Activated CD4-positive, alpha-beta T cell treated with anti-CD3 and anti-CD28 coated beads, Interleukin-10, Interleukin-2, amounts not matched to agents 100 ng/mL and 50 ng/mL, durations not matched to agents 16 hours and 8 hours (primary cell): ENCODE data around the gene GUCD1.
"Not testable (repeated sequence)": the region's sequence is repeated elsewhere in the genome, so short reads cannot be mapped to it uniquely, and the experiment has no call there.

ENCODE experiments used
- DNase-seq: peaks from one replicate; pipeline ENCODE4 v3.0.0-alpha.2; 2020

The GUCD1 gene

DNA sequence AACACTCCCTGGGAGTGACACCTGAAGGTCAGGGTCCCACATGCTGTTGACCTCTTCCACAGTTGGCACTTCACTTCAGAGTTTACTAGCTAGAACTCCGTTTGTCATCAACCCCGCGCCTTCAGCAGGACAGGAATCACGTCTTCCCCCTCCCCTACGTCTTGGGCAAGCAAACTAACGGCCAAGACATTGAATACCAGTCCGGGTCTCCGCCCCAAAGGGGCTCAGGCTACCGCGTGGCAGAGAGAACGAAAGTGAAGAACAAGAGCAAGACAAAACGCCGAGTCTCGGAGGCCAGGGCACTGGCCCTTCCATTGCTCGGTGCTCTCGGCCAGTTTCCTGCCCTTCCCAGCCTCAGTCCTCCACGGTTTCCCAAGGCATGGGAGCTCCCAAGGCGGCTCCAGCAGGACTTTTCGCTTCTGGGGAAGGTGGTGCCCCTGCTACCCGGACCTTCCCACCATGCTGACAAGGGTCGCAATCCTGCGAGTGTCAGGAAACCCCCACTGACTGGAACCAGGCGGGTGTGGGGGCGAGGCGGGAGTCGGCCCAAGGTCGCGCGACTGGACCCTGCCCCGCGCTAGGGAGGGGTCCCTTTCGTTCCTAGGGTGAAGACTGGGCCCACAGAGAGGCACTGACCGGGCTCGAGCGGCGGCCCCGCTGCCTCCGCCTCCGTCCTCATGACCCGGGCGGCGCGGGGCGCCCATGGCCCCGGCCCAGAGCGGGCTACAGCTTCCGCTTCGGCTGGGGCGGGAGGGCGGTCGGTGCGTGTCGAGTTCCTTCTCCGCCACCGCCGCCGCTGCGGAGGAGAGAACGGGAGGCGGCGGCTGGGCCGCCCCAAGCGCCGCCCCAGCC is at the start of gene GUCD1:
GUCD1 (minus strand) TSS at position 826 of the 852 bp plus-strand sequence; CDS start at position 679, 147 bp downstream.
- DNase-seq = peak; percentile 41

DNA sequence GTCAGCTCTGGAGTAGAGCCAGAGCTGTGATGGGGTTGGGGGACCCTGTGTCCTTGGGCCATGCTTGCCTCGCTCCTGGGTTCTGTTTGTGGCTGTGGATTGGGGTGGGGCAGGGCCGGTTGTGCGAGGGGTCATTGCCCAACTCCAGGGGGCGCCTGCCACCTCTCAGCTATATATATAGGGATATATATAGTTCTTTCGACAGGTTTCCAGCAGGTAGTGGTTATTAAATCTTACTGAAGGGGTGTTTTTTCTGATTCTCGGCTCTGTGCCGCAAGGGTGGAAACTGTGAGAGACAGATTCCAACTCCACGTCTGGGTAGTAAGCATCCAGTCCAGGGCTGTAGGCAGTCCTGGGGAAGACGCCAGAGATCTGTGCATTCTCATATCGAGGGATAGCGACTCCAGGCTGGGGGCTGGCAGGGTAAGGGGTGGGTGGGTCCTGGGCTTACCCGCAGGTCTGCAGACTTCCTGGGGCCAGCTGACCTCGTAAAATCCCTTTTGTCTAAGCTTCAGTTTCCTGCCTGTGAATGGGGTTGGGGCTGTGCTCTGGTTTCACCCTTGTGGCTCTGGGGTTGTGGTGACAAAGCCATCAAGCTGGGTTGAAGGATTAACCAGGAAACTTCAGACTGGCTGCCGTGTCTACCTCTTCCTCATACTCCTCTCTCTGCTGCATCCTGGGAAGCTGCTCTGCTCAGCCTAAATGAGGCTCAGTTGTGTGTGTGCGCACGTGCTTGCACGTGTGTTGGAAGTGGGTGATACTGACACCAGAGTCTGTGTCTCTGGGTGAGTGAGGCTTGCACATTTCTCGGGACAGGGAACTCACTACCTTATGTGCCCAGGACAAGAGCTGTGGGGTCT is 49.1 kb upstream of the GUCD1 start:
- DNase-seq = peak; percentile 38

DNA sequence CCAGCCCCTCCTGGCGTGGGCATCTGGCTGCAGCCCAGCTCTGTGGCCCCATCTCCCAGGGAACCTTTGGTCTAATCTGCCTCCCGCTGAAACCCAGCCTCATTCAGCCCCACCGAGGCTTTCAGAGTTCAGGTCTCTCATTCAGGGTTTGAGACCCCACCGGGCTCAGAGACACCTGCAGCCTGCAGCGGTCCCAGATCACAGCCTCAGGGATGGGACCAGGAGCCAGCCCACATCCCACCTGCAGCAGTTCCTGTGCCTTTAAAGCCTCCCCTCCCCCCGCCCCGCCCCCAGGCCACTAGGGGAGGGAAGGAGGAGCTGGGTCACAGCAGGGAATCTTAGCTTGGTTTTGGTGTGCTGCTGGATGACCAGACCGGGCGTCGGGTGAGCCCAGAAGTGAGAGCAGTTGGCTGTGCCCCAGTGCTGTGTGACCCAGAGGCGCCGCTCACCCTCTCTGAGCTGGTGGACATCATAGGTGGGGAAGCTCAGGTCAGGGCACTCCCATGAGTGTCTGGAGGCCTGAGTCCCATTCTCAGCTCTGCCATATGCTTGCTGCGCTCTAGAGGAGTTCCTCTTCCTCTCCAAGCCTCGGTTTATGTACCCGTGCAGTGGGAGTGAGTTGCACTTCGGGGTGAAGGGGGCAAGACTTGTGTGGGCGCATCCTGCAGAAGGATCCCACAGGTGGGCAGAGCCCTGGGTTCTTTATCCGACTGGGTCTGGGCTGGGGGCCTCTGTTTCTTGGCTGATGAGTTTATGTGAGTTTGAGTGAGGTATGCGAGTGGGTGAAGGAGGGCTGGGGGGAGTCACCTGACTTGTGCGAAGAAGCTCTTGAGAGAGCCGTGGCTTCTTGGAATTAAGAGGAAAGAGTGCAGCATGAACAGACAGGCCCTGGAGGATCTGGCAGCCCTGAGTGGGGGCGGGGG is 48.2 kb upstream of the GUCD1 start, which contains the start of gene GGT1:
GGT1 (plus strand) TSS at position 347 of the 923 bp plus-strand sequence. CDS start 7,889 bp downstream, outside the sequence.
- not testable (repeated sequence) for DNase-seq

DNA sequence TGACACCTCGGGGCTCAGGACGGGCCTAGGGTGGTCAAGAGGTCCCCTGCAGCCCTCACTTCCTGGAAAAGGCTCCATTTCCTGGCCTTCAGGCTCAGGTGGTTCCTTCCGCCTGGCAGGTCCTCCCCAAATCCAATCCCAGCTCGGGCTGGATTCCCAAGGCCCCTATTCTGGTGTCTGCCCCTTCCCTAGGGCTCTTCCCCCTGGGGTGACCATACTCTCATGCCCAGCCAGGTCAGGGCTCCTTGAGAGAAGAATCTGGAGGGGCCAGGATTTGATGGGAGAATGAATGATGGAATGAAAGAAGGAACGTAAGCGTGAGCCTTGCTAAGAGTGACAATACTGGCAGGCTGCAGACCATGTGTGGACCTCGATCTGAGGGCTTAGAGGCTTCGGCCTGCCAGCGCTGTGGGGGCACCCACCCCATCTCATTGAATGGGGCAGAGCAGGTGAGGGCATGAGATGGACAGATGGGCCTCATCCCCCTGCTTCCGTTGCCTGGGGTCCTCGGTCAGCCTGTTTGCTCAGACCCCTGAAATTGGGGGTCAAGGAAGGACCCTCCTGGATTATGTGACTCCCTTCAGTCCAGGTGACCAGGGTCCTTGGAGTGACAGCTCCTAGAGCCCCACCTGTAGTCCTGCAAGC is 47.3 kb upstream of the GUCD1 start:
- DNase-seq = not testable (repeated sequence)

DNA sequence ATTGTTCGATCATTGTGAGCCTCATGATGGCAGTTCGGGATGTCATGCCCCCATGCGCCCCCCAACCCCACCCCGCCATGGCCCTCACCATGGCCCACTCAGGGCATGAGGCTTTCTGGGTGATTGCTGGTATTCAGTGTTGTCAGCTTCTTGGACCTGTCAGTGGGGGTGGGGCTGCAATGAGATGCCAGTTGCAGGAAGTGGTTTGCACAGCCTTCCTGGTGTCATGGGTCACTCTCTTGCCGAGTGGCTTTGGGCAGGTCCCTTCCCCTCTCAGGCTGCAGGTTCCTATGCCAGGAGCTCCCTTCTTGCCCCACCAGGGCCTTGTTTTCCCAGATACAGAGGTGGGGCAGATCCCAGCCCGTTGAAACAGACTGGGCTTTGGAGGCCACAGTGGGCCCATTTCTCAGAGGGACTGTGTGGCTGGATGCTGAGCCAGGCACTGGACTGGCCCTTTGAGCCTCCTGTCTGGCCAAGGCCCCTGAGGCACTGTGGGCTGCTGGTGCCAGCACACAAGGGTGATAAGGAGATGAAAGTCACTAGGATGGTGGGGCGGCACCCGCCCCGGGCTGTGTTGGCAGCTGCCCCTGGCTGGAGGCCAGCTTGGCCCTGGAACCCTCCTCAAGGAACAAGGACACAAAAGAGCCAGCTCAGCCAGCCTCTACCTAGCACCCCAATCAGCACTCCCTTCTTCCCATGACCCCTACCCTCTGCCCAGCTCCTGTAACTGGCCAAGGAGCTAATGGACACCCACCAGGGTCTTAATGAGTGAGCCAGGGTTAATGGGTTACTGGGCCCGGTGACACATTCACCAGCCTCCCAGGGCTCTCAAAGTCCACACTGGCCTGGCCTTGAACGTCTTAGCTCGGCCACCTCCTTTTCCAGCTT is 46.5 kb upstream of the GUCD1 start:
- peak; percentile 57 for DNase-seq

DNA sequence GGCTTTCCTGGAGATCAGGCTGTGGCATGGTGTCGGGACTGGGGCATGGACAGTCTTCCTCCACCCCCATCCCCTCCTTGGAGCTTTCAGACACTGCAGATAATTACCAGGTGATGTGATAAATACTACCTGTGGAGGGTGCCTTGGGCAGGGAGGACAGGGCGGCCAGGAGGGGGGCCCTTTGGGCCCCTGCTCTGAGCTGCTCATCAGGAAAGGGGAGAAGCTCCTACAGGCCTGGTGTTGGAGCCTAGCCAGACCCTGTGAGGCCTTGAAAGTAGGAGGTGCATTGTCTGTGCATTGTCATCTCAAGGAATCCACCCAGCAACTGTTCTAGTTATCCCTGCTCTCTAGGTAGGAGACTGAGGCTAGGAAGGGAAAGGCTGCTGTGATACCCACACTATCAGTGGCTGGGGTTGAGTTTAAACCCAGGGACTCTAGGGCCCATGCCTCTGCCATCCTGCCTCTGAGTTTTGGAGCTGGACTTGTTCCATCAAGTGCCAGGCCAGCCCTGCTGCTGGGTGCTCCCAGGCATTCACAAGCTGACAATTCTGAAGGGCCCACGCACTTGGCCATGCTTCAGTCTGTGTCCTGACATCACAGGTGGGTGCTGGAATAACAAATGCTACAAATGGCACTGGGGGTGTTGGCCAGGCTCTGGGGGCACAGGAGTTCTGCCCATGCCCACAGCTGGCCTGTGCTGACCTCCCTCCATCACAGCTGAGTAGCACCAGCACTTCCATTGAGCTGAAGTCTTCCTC is 45.2 kb upstream of the GUCD1 start:
- DNase-seq = not testable (repeated sequence)

DNA sequence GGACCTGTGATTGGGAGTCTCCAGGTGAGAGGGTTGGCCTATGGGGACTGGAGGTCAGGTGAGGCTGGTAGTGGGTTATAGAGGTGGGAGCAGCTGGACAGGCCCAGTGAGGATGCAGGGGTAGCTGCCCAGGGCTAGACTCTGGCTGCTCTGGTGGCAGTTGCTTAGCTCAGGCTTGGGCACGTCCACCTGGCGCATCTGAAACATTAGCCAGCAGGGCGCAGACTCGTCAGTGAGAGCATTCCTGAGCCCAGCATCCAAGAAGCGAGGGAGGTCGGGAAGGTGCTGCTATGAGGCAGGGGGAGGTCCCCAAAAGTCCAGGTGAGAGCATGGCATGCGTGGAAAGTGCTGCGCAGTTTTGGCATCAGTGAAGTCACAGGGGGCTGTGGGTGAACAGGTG is 44.6 kb upstream of the GUCD1 start:
- no peak for DNase-seq

DNA sequence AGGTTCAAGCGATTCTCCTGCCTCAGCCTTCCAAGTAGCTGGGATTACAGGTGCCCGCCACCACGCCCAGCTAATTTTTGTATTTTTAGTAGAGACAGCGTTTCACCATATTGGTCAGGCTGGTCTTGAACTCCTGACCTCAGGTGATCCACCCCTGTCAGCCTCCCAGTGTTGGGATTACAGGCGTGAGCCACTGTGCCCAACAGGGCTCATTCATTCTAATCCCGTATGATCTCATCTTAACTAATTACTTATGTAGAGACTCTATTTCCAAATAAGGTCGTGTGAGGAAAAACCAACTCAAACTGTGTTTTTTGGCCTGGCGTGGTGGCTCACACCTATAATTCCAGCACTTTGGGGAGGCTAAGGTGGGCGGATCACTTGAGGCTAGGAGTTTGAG is 42.1 kb upstream of the GUCD1 start:
- DNase-seq = not testable (repeated sequence)

DNA sequence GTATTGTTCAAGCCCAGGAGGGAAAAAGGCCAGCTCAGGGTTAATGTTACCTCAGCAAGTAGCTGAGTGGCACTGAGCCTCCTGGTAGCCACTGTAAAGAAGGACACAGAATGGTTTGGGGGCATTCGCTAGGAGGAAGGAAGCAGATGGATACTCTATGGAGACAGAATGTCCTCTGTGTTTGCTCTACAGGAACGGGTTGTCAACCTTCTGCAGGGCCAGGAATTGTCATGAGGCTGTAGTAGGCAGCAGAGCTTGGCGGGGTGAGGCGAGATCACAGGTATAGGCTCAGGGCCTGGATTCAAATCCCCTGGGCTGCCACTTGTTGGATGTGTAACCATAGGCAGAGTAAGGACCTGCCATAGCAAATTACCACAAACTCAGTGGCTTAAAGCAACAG is 40.9 kb upstream of the GUCD1 start:
- no peak for DNase-seq

DNA sequence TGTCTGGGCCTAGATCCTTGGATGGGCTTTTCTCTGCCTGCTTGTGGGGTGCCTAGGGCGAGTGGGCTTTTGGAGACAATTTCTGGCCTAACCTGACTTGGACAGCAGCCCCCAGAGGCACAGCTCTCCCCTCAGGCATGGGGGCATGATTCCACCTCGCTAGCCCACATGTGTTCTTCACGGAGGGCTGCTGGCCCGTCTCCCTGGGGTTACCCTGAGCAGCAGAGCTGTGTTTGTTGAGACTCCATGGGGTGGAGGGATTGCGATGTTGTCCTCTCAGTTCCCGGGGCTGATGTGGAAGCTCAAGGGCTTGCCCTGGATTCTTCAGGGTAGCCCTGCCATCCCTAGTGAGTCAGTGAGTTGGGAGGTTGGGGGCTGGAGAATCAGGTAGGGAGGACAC is 40.3 kb upstream of the GUCD1 start:
- no peak for DNase-seq

DNA sequence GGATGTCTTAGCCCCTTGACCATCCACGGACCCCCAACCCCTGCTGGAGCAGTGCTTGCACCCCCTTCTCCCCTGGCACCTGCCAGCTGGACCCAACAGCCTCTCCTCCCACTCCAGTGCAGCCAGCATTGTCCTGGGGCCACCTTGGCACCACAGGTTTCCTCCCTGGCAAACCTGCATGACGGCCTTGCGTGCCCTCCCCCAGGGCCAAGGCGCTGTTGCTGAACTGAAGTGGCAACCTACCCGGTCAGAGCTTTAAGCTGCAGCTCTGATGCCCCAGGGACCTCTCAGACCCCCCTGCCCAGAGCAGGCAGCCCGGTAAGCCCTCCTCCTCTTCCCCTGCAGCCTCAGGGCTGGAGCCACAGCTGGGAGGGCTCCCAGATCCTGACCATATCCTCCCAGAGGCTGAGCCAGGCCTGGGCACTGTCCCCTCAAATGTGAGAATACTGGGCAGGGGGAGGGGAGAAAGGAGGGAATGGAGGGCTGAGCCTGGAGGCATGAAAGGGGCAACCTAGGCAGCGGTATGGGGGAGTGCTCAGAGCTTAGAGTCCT is 39.7 kb upstream of the GUCD1 start:
- DNase-seq = no peak

DNA sequence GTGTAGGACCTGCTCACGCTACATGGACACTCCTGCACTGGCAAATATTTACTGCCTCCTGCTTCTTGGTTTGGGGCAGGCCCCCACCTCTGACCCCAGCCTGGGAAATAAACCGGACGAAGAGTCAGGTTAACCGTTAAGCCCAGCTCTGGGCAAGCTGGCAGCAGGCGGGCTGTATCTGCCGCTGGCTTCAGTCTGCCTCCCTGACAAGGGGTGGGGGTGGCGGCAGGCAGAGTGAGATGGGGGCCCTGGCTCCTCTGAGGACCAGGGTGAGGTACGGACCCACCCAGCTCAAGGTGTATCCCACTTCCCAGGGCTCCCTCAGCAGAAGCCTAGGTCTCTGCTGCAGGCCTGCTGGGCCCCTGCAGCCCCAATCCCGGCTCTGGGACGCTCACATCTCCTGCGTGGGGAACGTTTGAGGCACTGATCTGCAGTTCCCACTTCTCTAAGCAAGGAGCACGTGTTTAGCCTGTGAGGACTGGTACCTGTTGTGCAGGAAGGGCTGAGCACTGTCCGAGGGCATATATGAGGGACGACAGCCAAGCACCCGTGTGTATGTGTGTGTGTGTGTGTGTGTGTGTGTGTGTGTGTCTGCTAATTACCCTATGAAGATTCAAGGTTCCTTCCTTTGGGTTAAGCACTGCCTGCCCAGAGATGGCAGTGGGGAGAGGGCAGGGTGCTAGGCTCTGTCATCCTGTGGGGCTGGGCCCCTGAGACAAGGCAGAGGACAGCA is 39.1 kb upstream of the GUCD1 start:
- no peak for DNase-seq

DNA sequence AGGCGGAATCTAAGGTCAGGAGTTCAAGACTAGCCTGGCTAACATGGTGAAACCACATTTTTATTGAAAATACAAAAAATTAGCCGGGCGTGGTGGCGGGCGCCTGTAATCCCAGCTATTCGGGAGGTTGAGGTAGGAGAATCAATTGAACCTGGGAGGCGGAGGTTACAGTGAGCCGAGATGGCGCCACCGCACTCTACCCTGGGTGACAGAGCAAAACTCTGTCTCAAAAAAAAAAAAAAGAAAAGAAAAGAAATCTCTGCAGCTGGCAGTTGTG is 38.6 kb upstream of the GUCD1 start:
- not testable (repeated sequence) for DNase-seq

DNA sequence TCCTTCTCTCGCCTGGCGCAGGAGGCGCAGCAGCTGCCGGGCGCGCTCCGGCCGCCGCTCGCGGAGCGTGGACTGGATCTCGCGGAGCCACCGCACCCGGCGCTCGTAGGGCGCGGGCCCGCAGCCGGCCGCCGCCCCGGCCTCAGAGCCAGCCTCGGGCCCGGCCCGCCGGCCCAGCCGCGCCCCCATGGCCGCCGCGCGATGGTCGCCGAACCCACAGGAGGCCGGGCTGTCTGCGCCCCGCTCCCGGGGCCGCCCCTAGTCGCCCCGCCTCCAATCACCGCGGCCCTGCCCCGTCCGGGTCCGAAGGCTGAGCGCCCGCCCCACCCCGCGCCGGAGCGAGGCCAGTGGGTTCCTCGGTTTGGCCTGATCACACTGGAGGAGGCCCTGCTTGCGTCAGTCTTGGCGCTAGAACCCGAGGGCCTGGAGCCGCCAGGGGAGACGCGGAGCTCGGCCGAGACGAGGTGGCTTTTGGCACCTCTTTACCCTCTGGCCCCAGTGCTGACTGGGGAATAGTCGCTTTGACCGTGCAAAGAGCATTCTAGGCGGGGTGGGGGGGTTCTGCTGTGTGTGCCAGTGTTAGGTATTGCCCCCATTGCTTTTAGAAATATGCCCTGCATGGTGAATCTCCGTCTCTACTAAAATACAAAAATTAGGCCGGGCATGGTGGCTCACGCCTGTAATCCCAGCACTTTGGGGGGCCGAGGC is 38.1 kb upstream of the GUCD1 start, which contains the start of gene LRRC75B:
LRRC75B (minus strand) TSS at position 223 of the 708 bp plus-strand sequence; CDS start at position 189, 34 bp downstream.
- peak; percentile 67 for DNase-seq

DNA sequence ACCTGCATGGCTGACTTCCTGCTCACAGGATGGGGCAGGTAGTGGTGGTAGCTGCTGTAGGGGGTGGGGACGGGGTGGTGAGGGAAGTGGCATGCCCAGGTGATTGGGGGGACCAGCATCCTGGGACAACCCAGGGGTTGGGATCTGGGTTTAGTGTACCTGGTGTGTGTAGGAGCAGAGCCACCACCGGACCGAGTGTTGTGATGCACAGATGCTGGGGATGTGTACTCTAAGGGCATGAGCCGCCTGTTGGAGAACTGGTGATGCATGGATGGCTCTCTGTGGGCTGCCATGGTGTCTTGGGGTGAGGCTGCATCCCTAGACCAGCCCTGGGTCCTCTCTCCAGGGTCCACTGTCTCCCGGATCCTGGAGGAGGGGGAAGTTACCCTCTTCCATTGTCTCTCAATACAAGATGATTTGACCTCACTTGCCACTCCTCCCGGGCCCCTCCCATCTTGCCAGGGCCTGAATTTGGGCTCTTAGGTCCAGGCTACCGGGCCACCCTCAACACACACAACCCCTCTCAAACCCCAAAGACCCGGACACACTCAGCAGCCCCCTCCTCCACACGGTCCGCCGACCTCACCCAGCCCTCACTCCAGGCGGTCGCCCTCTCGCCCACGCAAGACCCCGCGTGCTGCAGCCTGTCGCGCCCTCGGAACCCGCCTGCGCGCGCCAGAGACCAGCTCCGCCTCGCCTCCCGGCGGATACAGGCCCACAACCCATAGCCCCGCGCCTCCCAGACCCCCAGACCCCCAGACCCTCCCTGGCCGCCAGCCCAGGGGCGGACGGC is 37.3 kb upstream of the GUCD1 start:
- no peak for DNase-seq

DNA sequence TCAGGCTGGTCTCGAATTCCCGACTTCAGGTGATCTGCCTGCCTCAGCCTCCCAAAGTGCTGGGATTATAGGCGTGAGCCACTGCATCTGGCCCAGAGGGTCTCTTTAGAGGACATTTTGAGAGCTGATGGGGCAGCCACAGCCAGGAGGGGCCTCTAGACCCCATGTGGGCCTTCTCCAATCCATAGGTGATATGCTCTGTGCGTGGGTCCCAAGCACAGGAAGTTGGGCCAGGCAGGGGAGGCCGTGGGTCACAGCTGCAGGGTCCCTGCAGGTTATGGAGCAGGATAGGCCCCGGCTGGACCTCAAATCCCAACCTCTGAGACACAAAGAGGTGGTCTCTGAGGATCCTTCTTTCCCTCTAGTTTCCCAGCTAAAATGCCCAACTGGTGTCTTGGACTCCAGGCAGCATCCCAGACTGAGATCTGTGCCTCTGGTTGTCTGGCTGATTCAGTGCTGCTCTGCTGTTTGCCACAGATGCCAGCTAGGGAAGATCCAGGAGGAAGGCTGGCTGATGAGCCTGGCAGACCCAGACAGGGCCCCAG is 36.4 kb upstream of the GUCD1 start:
- DNase-seq = no peak

DNA sequence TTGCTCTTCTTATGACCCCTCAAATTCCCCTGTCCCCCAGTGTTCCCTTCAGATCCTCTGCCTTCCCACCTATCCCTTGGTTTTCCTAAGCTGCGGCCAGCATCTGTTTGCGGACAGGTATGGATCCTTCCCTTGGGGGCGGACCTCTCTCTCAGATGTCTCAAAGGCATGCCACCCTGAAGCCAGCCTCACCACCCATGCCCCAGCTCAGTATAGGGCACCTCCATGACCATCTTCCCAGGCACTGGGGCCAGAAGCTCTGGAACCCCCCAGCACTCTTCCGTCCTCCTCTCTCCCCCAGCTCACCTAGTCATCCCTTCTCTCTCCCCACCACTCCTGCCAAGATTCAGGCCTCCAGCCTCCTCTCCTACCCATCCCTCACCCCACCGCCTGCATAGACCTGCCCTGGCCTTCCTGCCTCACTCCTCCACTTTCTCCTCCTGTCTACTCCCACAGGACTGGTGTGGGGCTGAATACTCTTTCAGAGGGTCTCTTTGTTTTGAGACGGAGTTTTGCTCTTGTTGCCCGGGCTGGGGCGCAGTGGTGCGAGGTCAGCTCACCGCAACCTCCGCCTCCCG is 35.7 kb upstream of the GUCD1 start:
- DNase-seq = no peak
